Activated naive CD4-positive, alpha-beta T cell treated with anti-CD3 and anti-CD28 coated beads, Interleukin-2, amount 10 ng/mL, durations not matched to agents 7 days and 5 days (primary cell): ENCODE results near the gene RAD51.

Source experiments
- CTCF ChIA-PET: fragments of 350-600 bp; sonication (Branson Sonifier 250); formaldehyde crosslinking; loops from one replicate; lab custom pipeline; 2021; ENCODE audit warnings: antibody characterized with exemption; lab: Charles Lee
- DNase-seq: peaks from one replicate; pipeline ENCODE4 v3.0.0-alpha.2; 2020
- H3K27ac Mint-ChIP-seq: one replicate; pipeline ENCODE4 v1.8.0; 2021; ENCODE audit warnings: mild to moderate bottlenecking, moderate library complexity, mixed read lengths
- H3K27me3 Mint-ChIP-seq: one replicate; pipeline ENCODE4 v1.8.0; 2021; ENCODE audit warnings: mild to moderate bottlenecking, mixed read lengths
- H3K36me3 Mint-ChIP-seq: one replicate; pipeline ENCODE4 v1.8.0; 2021; ENCODE audit warnings: mixed read lengths
- H3K4me1 Mint-ChIP-seq: one replicate; pipeline ENCODE4 v1.8.0; 2021; ENCODE audit warnings: mixed read lengths
- H3K4me3 Mint-ChIP-seq: one replicate; pipeline ENCODE4 v1.8.0; 2021; ENCODE audit warnings: mild to moderate bottlenecking, moderate library complexity, mixed read lengths
- H3K9me3 Mint-ChIP-seq: one replicate; pipeline ENCODE4 v1.8.0; 2021; ENCODE audit warnings: mixed read lengths

The RAD51 gene

DNA sequence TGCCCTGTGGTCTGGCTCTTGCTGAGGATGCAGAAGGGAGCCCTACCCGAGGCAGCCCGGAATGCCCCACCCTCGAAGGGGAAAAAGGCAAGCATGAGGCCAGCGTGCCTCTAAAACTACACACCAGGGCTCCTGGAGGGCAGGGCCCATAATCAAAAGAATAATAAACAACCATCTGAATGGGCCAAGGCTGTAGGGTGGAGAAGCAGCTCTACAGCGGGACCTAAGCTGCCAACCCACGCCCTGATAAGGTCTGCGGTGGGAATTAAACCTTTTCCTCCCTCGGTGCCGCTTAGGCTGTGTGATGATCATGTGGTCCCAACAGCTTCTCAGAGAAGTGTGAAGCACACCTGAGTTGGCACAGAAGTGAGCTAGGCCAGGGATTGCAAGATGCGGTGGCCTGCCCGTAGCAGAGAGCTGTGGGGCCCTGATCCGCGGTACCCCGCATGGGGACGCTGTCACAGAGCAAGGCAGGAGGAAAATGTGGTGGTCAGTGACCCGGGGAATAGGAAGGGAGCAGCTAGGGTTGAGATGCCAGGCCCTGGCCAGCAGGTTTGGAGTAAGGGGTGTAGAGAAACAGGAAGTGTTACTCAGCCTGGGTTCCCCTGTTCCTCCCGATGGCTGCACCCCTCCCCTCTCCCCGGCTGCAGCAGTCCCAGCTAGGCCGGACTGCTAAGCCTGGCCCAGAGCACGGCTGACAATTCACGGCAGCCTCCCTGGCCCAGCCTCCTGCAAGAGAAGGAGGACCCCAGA, 73.7 kb downstream of the RAD51 start:
- CTCF ChIA-PET, result interaction anchor here (0.6 kb wide), 1 partner anchor 331 kb away, joined by 4 read pairs; no protein-coding TSS in a partner anchor
- Mint-ChIP-seq H3K4me1 (peaks cover 45% of the 10 kb centered on the region), H3K27me3 (peaks cover 1% of the 10 kb centered on the region), H3K36me3 (peaks cover 22% of the 10 kb centered on the region), H3K27ac (peak overlapping the region; percentile 88), H3K9me3 (no peaks in the 10 kb centered on the region), H3K4me3 (peak overlapping the region; percentile 33)
- DNase-seq, result no peak

DNA sequence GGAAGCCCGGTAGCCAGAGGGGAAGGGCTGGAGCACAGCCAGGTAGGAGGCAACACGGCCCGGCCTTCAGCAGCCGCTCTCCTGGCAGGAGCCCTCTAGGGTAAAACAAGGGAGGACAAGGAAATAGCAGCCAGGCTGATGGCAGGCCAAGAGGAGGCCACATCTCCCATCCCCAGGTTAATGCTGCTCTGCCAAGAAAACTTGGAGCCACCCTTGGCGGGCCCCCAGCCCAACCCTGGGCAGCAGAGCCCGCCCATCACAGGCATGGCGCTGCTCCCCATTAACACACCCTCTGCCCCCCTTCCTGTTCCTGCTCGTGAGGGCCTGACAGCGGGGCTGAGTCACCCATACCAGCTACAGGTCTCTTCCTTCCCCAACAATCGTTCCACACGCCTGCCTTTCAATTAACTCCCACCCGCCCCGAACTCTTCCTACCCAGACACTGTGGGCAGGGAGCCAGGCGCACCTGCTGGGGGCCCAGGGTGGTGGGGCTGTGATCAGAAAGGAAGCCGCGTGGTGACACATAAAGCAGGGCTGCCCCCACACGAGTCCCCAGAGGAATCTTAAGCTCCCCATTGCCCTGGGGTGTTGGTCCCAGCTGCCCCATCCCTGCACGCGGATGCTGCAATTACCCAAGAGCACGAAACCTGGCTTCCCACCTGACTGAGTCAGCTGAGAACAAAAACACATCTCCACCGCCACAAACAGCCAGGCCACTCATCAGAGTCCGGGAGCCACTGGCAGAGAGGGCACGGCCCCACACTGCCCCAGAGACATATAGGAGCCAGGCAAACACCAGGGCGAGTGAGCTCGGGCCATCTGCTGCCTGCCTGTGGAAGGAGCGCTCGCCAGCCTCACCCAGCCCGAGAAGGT, 74.5 kb downstream of the RAD51 start, which contains the start of gene C15orf62:
Gene C15orf62 (plus strand): TSS at position 707 of the 873 bp plus-strand sequence. CDS start 516 bp downstream, outside the sequence.
- H3K27ac Mint-ChIP-seq, result peak within 1 kb of the TSS; percentile 88
- peaks cover 25% of the 10 kb centered on the region for H3K36me3 Mint-ChIP-seq
- H3K27me3 Mint-ChIP-seq, result no peaks in the 10 kb centered on the region
- no peaks in the 10 kb centered on the region for H3K9me3 Mint-ChIP-seq
- CTCF ChIA-PET, result interaction anchor here (2.5 kb wide), 1 partner anchor 13 kb away, joined by 13 read pairs; no protein-coding TSS in a partner anchor
- peak within 1 kb of the TSS; percentile 33 for H3K4me3 Mint-ChIP-seq
- H3K4me1 Mint-ChIP-seq, result peaks cover 43% of the 10 kb centered on the region
- peak; percentile 59 for DNase-seq

DNA sequence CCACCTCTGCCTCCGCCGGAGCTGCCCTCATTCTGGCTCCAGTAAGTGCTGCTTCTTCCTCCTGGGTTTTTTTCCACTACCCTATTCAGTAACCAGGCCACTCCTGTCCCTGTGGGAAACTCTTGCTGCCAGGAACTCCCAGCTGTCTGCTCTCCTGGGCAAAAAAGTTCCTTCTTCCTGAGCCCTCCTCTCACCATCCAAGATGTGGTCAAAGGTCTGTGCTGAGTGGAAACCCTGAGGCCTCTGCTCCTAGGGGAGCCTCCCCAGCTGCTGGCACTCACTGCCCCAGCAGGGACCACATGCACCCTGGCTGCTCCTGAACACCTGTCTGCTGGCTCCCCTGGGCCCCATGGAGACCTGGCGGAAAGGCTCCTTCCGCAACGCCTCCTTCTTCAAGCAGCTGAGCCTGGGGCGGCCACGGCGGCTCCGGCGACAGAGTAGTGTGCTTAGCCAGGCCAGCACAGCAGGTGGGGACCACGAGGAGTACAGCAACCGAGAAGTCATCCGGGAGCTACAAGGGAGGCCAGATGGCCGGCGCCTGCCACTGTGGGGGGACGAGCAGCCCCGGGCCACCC, 75.3 kb downstream of the RAD51 start:
- no peaks in the 10 kb centered on the region for H3K27me3 Mint-ChIP-seq
- peaks cover 35% of the 10 kb centered on the region for H3K4me1 Mint-ChIP-seq
- no peak overlapping the region for H3K4me3 Mint-ChIP-seq
- peak overlapping the region; percentile 88 for H3K27ac Mint-ChIP-seq
- peaks cover 28% of the 10 kb centered on the region for H3K36me3 Mint-ChIP-seq
- DNase-seq, result no peak
- CTCF ChIA-PET, result interaction anchor here (2.5 kb wide), 1 partner anchor 13 kb away, joined by 13 read pairs; no protein-coding TSS in a partner anchor
- H3K9me3 Mint-ChIP-seq, result no peaks in the 10 kb centered on the region

DNA sequence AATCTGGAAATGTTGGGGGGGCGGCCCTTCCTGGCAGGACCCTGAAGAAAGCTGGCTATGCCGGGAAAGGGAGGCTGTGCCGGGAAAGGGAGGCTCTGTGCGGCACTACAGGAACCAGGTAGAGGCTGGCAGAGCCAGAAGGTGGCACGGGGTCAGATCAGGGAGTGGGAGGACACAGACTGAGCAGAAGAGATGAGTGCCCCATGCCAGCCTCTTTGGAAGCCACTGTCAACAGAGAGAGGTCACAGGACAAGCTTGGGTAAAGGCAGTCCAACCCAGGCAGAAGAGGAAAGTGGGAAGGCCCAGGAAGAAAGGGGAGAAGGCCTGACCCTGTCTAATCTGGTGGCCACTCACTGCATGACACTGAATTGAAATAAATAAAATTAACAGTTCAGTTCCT, 76.3 kb downstream of the RAD51 start:
- Mint-ChIP-seq H3K36me3 (peaks cover 30% of the 10 kb centered on the region), H3K4me1 (peaks cover 25% of the 10 kb centered on the region), H3K27ac (no peak overlapping the region), H3K27me3 (no peaks in the 10 kb centered on the region), H3K4me3 (no peak overlapping the region), H3K9me3 (no peaks in the 10 kb centered on the region)
- no peak for DNase-seq
- CTCF ChIA-PET, result interaction anchor here (1.5 to 2.5 kb wide), 2 partner anchors 12 to 13 kb away, joined by 4 to 13 read pairs; no protein-coding TSS in a partner anchor

DNA sequence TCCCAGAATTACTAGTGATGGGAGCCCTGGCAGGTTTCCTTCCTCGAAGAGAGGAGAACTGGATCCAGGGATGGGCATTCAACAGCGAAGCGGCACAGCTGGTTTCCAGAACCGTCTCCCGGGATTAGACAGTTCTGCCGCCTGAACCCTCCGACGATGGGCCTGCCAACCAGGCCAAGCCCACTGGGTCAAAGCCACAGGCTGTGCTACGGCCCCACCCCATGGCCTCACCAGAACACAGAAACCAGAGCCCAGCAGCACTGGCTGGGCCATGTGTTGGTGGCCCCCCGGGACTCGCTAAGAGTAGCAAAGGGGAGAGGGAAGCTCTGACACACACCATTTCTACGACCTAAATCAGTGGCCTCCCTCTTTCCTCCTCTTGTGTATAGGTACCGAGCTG, 77.0 kb downstream of the RAD51 start:
- Mint-ChIP-seq H3K4me3 (no peak overlapping the region), H3K27me3 (no peaks in the 10 kb centered on the region), H3K27ac (no peak overlapping the region), H3K9me3 (no peaks in the 10 kb centered on the region), H3K36me3 (peaks cover 37% of the 10 kb centered on the region), H3K4me1 (peaks cover 30% of the 10 kb centered on the region)
- DNase-seq, result no peak
- CTCF ChIA-PET, result interaction anchor here (1.5 kb wide), 1 partner anchor 13 kb away, joined by 4 read pairs; no protein-coding TSS in a partner anchor

DNA sequence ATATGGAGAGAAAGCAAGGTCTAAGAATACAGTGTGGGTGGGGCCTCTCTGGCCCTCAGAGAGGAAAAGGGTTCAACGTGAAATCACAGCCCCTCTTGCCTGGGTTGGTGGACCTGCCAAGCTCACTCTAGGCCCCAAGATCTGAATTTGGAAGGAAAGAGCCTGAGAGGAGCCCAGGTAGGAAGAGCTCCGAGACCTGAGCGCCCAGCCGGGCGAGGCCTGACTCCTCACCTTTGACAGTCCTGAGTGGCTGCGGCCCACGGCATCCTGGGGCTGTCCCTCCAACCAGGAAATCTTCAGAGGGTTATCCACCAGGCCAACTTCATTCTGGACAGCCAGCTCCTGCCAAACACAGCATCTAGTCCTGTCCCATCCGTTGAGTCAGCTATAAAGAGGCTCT, 78.5 kb downstream of the RAD51 start:
- no peak for DNase-seq
- Mint-ChIP-seq H3K4me3 (no peak overlapping the region), H3K27me3 (no peaks in the 10 kb centered on the region), H3K4me1 (peaks cover 28% of the 10 kb centered on the region), H3K27ac (no peak overlapping the region), H3K36me3 (peaks cover 38% of the 10 kb centered on the region), H3K9me3 (no peaks in the 10 kb centered on the region)
- CTCF ChIA-PET, result interaction anchor here (1.3 kb wide), 1 partner anchor 12 kb away, joined by 4 read pairs; no protein-coding TSS in a partner anchor

DNA sequence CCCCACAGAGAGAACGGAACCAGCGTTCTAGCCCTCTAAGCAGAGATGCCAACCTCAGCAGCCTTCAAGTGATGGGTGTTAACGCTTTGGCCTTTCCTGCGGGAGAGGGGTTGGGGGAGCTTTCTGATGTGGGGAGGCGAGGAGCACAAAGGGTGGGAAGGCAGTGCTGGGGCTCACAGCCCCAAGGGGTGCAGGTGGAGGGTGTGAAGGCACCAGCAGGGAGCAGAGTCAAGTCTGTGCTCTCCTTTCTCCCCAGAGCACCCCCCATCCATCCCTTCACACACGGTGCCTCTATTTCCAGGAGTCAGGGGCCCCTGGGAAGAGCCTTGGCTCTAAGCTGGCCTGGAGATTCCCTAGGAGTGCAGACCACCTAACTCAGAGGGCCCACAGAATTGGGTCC, 78.9 kb downstream of the RAD51 start:
- peaks cover 36% of the 10 kb centered on the region for H3K36me3 Mint-ChIP-seq
- CTCF ChIA-PET, result interaction anchor here (1.3 kb wide), 1 partner anchor 11 kb away, joined by 4 read pairs; no protein-coding TSS in a partner anchor
- DNase-seq, result no peak
- H3K9me3 Mint-ChIP-seq, result no peaks in the 10 kb centered on the region
- peaks cover 23% of the 10 kb centered on the region for H3K4me1 Mint-ChIP-seq
- no peaks in the 10 kb centered on the region for H3K27me3 Mint-ChIP-seq
- no peak overlapping the region for H3K27ac Mint-ChIP-seq
- H3K4me3 Mint-ChIP-seq, result no peak overlapping the region

DNA sequence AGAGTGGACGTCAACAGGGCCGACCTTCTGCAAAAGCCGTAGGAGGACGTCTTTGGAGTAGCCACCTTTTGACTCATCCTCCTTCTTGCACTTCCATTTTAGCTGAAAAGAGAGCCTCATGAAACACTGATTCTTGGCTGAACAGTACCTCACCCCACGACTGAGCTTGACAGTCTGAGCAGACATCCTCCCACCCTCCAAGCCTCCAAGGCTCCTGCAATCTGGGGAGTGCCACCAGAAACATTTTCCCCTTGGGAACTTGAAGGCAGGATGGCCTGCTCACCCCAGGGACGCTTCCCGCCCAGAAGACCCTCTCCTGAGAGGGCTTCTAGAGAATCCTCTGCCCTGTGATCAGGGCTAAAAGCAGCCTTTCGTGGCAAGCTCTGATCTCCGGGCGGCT, 80.0 kb downstream of the RAD51 start:
- DNase-seq, result no peak
- CTCF ChIA-PET, result interaction anchor here (0.8 kb wide), 1 partner anchor 10 kb away, joined by 3 read pairs; no protein-coding TSS in a partner anchor
- H3K27ac Mint-ChIP-seq, result no peak overlapping the region

DNA sequence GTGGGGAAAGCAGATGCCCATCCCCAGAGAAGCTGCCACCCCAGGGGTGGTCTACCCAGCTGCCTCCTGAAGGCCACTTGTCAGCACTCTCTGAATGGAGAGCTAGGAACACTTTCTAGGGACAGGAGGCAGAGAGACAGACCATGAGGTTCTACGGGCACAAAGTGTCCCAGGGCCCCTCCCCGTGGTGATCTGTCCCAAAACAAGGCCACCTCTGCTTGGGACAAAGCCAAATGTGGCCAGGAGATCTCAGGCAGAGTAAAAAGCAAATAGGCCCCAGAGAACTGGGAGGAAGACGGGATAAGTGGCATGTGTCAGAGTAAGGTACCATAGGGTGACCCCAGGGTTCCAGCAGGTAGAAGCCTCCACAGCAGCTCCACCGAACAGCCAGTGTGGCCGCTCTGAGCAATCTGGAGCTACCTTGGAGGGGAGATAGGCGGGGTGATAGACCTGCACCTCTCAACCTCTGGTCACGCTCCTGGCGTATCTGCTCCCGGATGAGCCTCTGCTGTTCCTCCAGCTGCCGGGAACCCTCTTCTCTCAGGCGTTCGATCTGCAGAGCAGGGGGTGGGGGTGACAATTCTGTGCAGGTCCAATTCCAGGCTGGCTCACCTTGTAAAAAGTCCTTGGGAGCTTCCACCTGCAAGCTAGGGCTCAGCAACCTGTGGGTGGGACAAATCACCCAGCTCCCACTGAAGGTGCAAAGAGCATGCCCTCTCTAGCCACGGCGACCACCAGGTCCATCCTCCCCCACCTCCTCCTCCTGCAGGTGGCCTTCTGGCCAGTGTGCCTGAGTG, 81.0 kb downstream of the RAD51 start:
- Mint-ChIP-seq H3K36me3 (peaks cover 32% of the 10 kb centered on the region), H3K4me3 (no peak overlapping the region), H3K4me1 (peaks cover 8% of the 10 kb centered on the region), H3K9me3 (no peaks in the 10 kb centered on the region), H3K27ac (no peak overlapping the region), H3K27me3 (no peaks in the 10 kb centered on the region)
- CTCF ChIA-PET, result interaction anchor here (1.6 kb wide), 1 partner anchor 83 kb away, joined by 4 read pairs; no protein-coding TSS in a partner anchor
- no peak for DNase-seq

More for the DNA sequence above, 80.0 kb downstream of the RAD51 start:
- peaks cover 12% of the 10 kb centered on the region for H3K4me1 Mint-ChIP-seq
- H3K4me3 Mint-ChIP-seq, result no peak overlapping the region
- H3K36me3 Mint-ChIP-seq, result peaks cover 37% of the 10 kb centered on the region
- no peaks in the 10 kb centered on the region for H3K9me3 Mint-ChIP-seq
- H3K27me3 Mint-ChIP-seq, result no peaks in the 10 kb centered on the region

DNA sequence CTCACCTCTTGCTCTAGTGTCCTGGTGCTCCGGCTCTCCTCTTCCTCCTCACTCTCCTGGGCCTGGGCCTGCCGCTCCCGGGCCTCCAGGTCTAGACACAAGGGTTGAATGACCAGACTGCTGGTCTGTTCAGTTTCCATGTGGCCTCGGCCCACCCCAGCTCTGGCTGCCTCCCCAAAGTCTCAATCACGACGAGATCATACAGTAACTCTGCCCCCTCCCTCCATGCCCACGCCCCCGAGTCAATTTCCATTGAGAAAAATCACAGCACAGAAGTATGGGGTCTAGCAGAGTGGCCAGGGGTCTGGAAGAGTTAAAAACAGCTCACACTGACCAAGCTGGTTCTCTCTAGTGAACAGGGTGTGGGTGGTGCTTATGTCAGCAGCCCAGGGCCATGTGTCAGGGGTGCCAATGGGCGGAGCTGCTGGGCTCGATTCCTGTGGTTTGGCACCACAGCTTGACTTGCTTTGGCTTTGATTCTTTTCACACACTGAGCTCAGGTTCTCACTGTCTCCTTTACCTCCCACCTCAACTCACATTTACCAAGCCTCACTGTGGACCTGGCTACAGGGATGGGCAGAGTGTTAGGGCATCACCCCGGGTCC, 81.7 kb downstream of the RAD51 start:
- peak; percentile 55 for DNase-seq

More for the DNA sequence above, 81.7 kb downstream of the RAD51 start:
- Mint-ChIP-seq H3K4me1 (peaks cover 8% of the 10 kb centered on the region), H3K9me3 (no peaks in the 10 kb centered on the region), H3K4me3 (no peak overlapping the region), H3K27me3 (no peaks in the 10 kb centered on the region), H3K36me3 (peaks cover 30% of the 10 kb centered on the region), H3K27ac (peak overlapping the region; percentile 69)
- CTCF ChIA-PET, result interaction anchor here (0.7 to 1.6 kb wide), 2 partner anchors 83 to 127 kb away, joined by 3 to 4 read pairs; no protein-coding TSS in a partner anchor
